HCT116 (cell line): ENCODE measurements around the gene TMEM91. TPM values are rescaled to one million over a fixed set of nuclear protein-coding genes. Genes with fewer than 3 reads are reported as not detected.
A peak's percentile ranks its signal among the peaks of the same experiment; 100 is the strongest.

Experiments
- ATAC-seq: fragments of 200-7000 bp; cut with Tn5 transposase; 2 replicates; pipeline ENCODE4 v1.9.1; 2020; ENCODE audit warnings: mild to moderate bottlenecking, moderate library complexity
- BruUV-seq: library from RNA; stranded (reverse); fragments of 400-500 nt; replicated peaks from 2 replicates; lab custom pipeline; 2021; lab: Mats Ljungman, UMichigan
- CTCF ChIA-PET: fragments of 300-600 bp; sonication (Branson Sonifier 250); formaldehyde crosslinking; loops from one replicate; lab custom pipeline; 2021; ENCODE audit warnings: antibody characterized with exemption; lab: Charles Lee
- POLR2A ChIA-PET: fragments of 300-600, 350-600 bp; sonication (Branson Sonifier 250); formaldehyde crosslinking; loops from one replicate; lab custom pipeline; 2021; ENCODE audit warnings: antibody characterized with exemption; lab: Charles Lee
- RAD21 ChIA-PET, 2 experiments: fragments of 300-600 bp; sonication (Branson Sonifier 250); formaldehyde crosslinking; loops; one replicate each; lab custom pipeline; 2023; ENCODE audit warnings: low total read pairs in 2 of 2; ENCODE audit not compliant: uncharacterized antibody in 2 of 2, unreplicated experiment in 2 of 2, low non-redundant PET in 1 of 2; lab: Charles Lee
- DNase-seq: peaks from one replicate; pipeline ENCODE4 v3.0.0-alpha.2; 2010; ENCODE audit warnings: low read depth, low spot score
- H2AFZ ChIP-seq: fragments of 200-600 bp; shearing (Covaris generic), sonication (generic); 2 replicates; pipeline ENCODE4 v1.6.1; 2017; ENCODE audit warnings: low read depth, mixed run types, mixed read lengths, antibody characterized with exemption, low read length; ENCODE audit not compliant: poor library complexity, severe bottlenecking
- H3K27ac ChIP-seq: 2 replicates; pipeline ENCODE4 v1.5.1; 2012; ENCODE audit warnings: low read depth, low read length
- H3K27me3 ChIP-seq: fragments of 200-600 bp; sonication (generic); 2 replicates; pipeline ENCODE4 v1.6.1; 2016; ENCODE audit warnings: mixed run types, low read length, mixed read lengths; ENCODE audit not compliant: insufficient read depth
- H3K36me3 ChIP-seq, 2 experiments: fragments of 200-500 bp in 1 of 2; fragments of 200-600 bp in 1 of 2; sonication (Bioruptor generic) in 1 of 2; sonication (generic) in 1 of 2; 2 replicates each; pipeline versions ENCODE4 v1.5.1 to v1.6.1; 2014 to 2016; ENCODE audit warnings: low read length in 2 of 2, inconsistent platforms in 1 of 2, mixed read lengths in 1 of 2, mixed run types in 1 of 2; ENCODE audit not compliant: insufficient read depth in 2 of 2, control insufficient read depth in 1 of 2
- H3K4me1 ChIP-seq, 2 experiments: fragments of 200-600 bp in 1 of 2; sonication (generic) in 1 of 2; 2 replicates each; pipeline versions ENCODE4 v1.5.1 to v1.6.1; 2012 to 2017; ENCODE audit warnings: low read length in 2 of 2, inconsistent platforms in 1 of 2, mild to moderate bottlenecking in 1 of 2, mixed read lengths in 1 of 2, mixed run types in 1 of 2, moderate library complexity in 1 of 2; ENCODE audit not compliant: insufficient read depth in 2 of 2, control insufficient read depth in 1 of 2
- H3K4me2 ChIP-seq: fragments of 200-600 bp; sonication (generic); 2 replicates; pipeline ENCODE4 v1.6.1; 2017; ENCODE audit warnings: mixed run types, low read length, mixed read lengths
- H3K4me3 ChIP-seq, 2 experiments: fragments of 200-600 bp in 1 of 2; sonication (generic) in 1 of 2; replicated peaks in 1 of 2; 2 replicates each; pipeline ENCODE4 v1.5.1; 2011 to 2016; ENCODE audit warnings: low read length in 2 of 2, control low read depth in 1 of 2, low read depth in 1 of 2, mild to moderate bottlenecking in 1 of 2, mixed read lengths in 1 of 2, mixed run types in 1 of 2
- H3K79me2 ChIP-seq: fragments of 200-600 bp; sonication (generic); 2 replicates; pipeline ENCODE4 v1.6.1; 2017; ENCODE audit warnings: mild to moderate bottlenecking, mixed run types, low read length, moderate library complexity, mixed read lengths; ENCODE audit not compliant: insufficient read depth
- H3K9ac ChIP-seq: fragments of 200-600 bp; sonication (generic); 2 replicates; pipeline ENCODE4 v1.6.1; 2016; ENCODE audit warnings: low read length, mixed read lengths
- H3K9me2 ChIP-seq: fragments of 200-600 bp; sonication (generic), shearing (Covaris generic); 2 replicates; pipeline ENCODE4 v1.6.1; 2017; ENCODE audit warnings: mixed run types, mild to moderate bottlenecking, moderate library complexity; ENCODE audit not compliant: insufficient read depth
- H3K9me3 ChIP-seq, 2 experiments: fragments of 200-500 bp in 1 of 2; fragments of 200-600 bp in 1 of 2; sonication (Bioruptor generic) in 1 of 2; sonication (generic) in 1 of 2; 2 replicates each; pipeline ENCODE4 v1.6.1; 2014 to 2017; ENCODE audit warnings: low read length in 2 of 2, mixed read lengths in 2 of 2, inconsistent platforms in 1 of 2, low read depth in 1 of 2, mild to moderate bottlenecking in 1 of 2, mixed run types in 1 of 2, moderate library complexity in 1 of 2; ENCODE audit not compliant: control insufficient read depth in 1 of 2, insufficient read depth in 1 of 2
- H4K20me1 ChIP-seq: fragments of 200-600 bp; sonication (generic), shearing (Covaris generic); 2 replicates; pipeline ENCODE4 v1.6.1; 2017; ENCODE audit warnings: mixed run types, mild to moderate bottlenecking, moderate library complexity; ENCODE audit not compliant: insufficient read depth
- CTCF ChIP-seq, 3 experiments: fragments of 200-600 bp in 1 of 3; sonication (generic) in 1 of 3; IDR thresholded peaks in 2 of 3; conservative IDR thresholded peaks in 1 of 3; 2 replicates each; pipeline ENCODE4 v1.5.1; 2012 to 2017; ENCODE audit warnings: low read depth in 2 of 3, low read length in 2 of 3, antibody characterized with exemption in 1 of 3, borderline replicate concordance in 1 of 3, control low read depth in 1 of 3, mild to moderate bottlenecking in 1 of 3, mixed read lengths in 1 of 3, mixed run types in 1 of 3, moderate library complexity in 1 of 3; ENCODE audit not compliant: insufficient read depth in 1 of 3
- EGR1 ChIP-seq: IDR thresholded peaks from 2 replicates; pipeline ENCODE4 v1.6.1; 2012; ENCODE audit warnings: low read depth
- EZH2phosphoT487 ChIP-seq: fragments of 200-600 bp; IDR thresholded peaks from 2 replicates; pipeline ENCODE4 v1.6.1; 2018; ENCODE audit warnings: antibody characterized with exemption, borderline replicate concordance
- FOSL1 ChIP-seq: IDR thresholded peaks from 2 replicates; pipeline ENCODE4 v1.6.1; 2012; ENCODE audit warnings: low read depth
- JUND ChIP-seq: IDR thresholded peaks from 2 replicates; pipeline ENCODE4 v1.6.1; 2012
- POLR2A ChIP-seq: IDR thresholded peaks from 2 replicates; pipeline ENCODE4 v1.7.0; 2011; ENCODE audit warnings: borderline replicate concordance; ENCODE audit not compliant: insufficient read depth, insufficient read length; ENCODE audit errors: extremely low read depth
- REST ChIP-seq: IDR thresholded peaks from 2 replicates; pipeline ENCODE4 v1.6.1; 2012; ENCODE audit warnings: low read depth
- SIN3A ChIP-seq: IDR thresholded peaks from 2 replicates; pipeline ENCODE4 v1.6.1; 2012; ENCODE audit warnings: low read depth
- TCF7L2 ChIP-seq: IDR thresholded peaks from 2 replicates; pipeline ENCODE4 v1.7.0; 2011; ENCODE audit warnings: borderline replicate concordance, inconsistent platforms; ENCODE audit not compliant: insufficient read depth, insufficient read length; ENCODE audit errors: extremely low read depth
- ZNF274 ChIP-seq: fragments of 200-500 bp; sonication (Bioruptor generic); IDR thresholded peaks from 2 replicates; pipeline ENCODE4 v1.6.1; 2014; ENCODE audit warnings: mild to moderate bottlenecking, low read depth, low read length, inconsistent platforms
- intact Hi-C: fragments of 100-400 bp; cut with micrococcal nuclease; formaldehyde crosslinking; loops from 2 replicates; pipeline ENCODE4 v1.10.0; 2022
- total RNA-seq: library from RNA; stranded (reverse); gene quantifications from one replicate; pipeline ENCODE4 v1.2.1, GENCODE V29; 2021; ENCODE audit not compliant: unreplicated experiment

TMEM91 gene
- total RNA-seq, 1 experiment from 2014 or later: 4.4 TPM

GRCh38 chr19:41399091-41399490 lies 22.8 kb downstream of the TMEM91 start:
- ATAC-seq (no peak), DNase-seq (no peak)
- Histone ChIP-seq H4K20me1 (no peaks in the 10 kb centered on the region), H3K4me2 (peak overlapping the region; percentile 83), H3K4me1 (peaks cover 12 to 21% of the 10 kb centered on the region in 2 experiments), H3K9me3 (no peaks in the 10 kb centered on the region), H3K27ac (no peak overlapping the region), H3K36me3 (no peaks in the 10 kb centered on the region), H3K4me3 (peak overlapping the region; percentile 60 to 93), H3K9ac (peak overlapping the region; percentile 92), H3K9me2 (no peaks in the 10 kb centered on the region), H3K27me3 (no peaks in the 10 kb centered on the region), H2AFZ (no peak overlapping the region), H3K79me2 (peaks cover 42% of the 10 kb centered on the region)
- intact Hi-C loops: no loop called here
- CTCF ChIA-PET: no interaction called here
- POLR2A ChIA-PET: no interaction called here
- TF ChIP-seq JUND (no peak), TCF7L2 (no peak), FOSL1 (no peak), REST (no peak), EZH2phosphoT487 (no peak), ZNF274 (no peak), EGR1 (no peak), CTCF (IDR thresholded peaks at IDR 0.05 in 2 of 3, conservative IDR thresholded peaks at IDR 0.05 in 1 of 3; ENCODE audit: borderline replicate concordance in 1 of 3, insufficient read depth in 1 of 3, low read depth in 2 of 3, low read length in 2 of 3) (no peak), SIN3A (no peak), POLR2A (no peak)
- BruUV-seq: no TSS peak
- RAD21 ChIA-PET: no interaction called here
